Fibroblast of lung (primary cell): ENCODE data around the gene SHISAL1. TPM values are rescaled to one million over a fixed set of nuclear protein-coding genes. Genes with fewer than 3 reads are reported as not detected.

Source experiments
- DNase-seq, 2 donors: peaks; one replicate each; pipeline versions ENCODE4 v3.0.0 to v3.0.0-alpha.2; 2010; ENCODE audit warnings: low read depth in 2 of 2
- H2AFZ ChIP-seq: 2 replicates; pipeline ENCODE4 v1.5.1; 2012; ENCODE audit warnings: low read length, control low read depth, inconsistent platforms
- H3K27ac ChIP-seq: 2 replicates; pipeline ENCODE4 v1.5.1; 2011; ENCODE audit warnings: low read length, control low read depth; ENCODE audit not compliant: insufficient read depth
- H3K27me3 ChIP-seq: 2 replicates; pipeline ENCODE4 v1.5.1; 2011; ENCODE audit warnings: mild to moderate bottlenecking, low read length; ENCODE audit not compliant: control insufficient read depth, insufficient read depth
- H3K36me3 ChIP-seq: 2 replicates; pipeline ENCODE4 v1.5.1; 2011; ENCODE audit warnings: low read length; ENCODE audit not compliant: control insufficient read depth, insufficient read depth
- H3K4me1 ChIP-seq: 2 replicates; pipeline ENCODE4 v1.5.1; 2011; ENCODE audit warnings: low read length; ENCODE audit not compliant: control insufficient read depth, insufficient read depth; ENCODE audit errors: extremely low read depth
- H3K4me2 ChIP-seq: 2 replicates; pipeline ENCODE4 v1.5.1; 2011; ENCODE audit warnings: low read length, control low read depth; ENCODE audit not compliant: insufficient read depth; ENCODE audit errors: extremely low read depth
- H3K4me3 ChIP-seq, 4 experiments: fragments of 200-600 bp in 1 of 4; sonication (generic) in 1 of 4; replicated peaks in 1 of 4; 2 replicates each; pipeline ENCODE4 v1.5.1; 2011 to 2016; ENCODE audit warnings: low read length in 4 of 4, low read depth in 3 of 4, mild to moderate bottlenecking in 3 of 4, control low read depth in 2 of 4, inconsistent platforms in 1 of 4, mixed read lengths in 1 of 4; ENCODE audit not compliant: insufficient read depth in 1 of 4; ENCODE audit errors: control extremely low read depth in 1 of 4
- H3K79me2 ChIP-seq: 2 replicates; pipeline ENCODE4 v1.5.1; 2012; ENCODE audit warnings: mild to moderate bottlenecking, low read length, inconsistent platforms; ENCODE audit not compliant: control insufficient read depth, insufficient read depth
- H3K9ac ChIP-seq: 2 replicates; pipeline ENCODE4 v1.5.1; 2011; ENCODE audit warnings: mild to moderate bottlenecking, low read length, control low read depth; ENCODE audit not compliant: insufficient read depth
- H3K9me3 ChIP-seq: 2 replicates; pipeline ENCODE4 v1.5.1; 2012; ENCODE audit warnings: low read depth, low read length; ENCODE audit not compliant: control insufficient read depth, insufficient read depth
- H4K20me1 ChIP-seq: 2 replicates; pipeline ENCODE4 v1.5.1; 2011; ENCODE audit warnings: low read length; ENCODE audit not compliant: control insufficient read depth, insufficient read depth; ENCODE audit errors: extremely low read depth
- EZH2 ChIP-seq: IDR thresholded peaks from 2 replicates; pipeline ENCODE4 v1.5.1; 2012; ENCODE audit warnings: low read length, control low read depth, mild to moderate bottlenecking; ENCODE audit errors: missing control alignments
- polyA plus RNA-seq, 2 donors: library from polyadenylated mRNA; depleted of rRNA in 1 of 2; stranded (reverse) in 1 of 2; unstranded in 1 of 2; fragments of >200 nt; gene quantifications; 2 replicates each; pipeline ENCODE4 v1.2.1, GENCODE V29; 2011 to 2012; ENCODE audit warnings: missing spikeins in 1 of 2
- total RNA-seq: library from RNA; depleted of rRNA; stranded (reverse); fragments of >200 nt; gene quantifications from 2 replicates; pipeline ENCODE4 v1.2.1, GENCODE V29; 2014
- TF ChIP-seq, protein P1 (sequence below), 2 donors: IDR thresholded peaks in 1 of 2; conservative IDR thresholded peaks in 1 of 2; 1 replicate in 1 of 2; 2 replicates in 1 of 2; pipeline ENCODE4 v1.5.1; 2011 to 2012; ENCODE audit warnings: low read length in 2 of 2, control low read depth in 1 of 2, inconsistent platforms in 1 of 2, low read depth in 1 of 2, mild to moderate bottlenecking in 1 of 2

SHISAL1 gene
- total and polyA plus RNA-seq, 2 donors (not counting 1 experiment from before 2014, with no cell fraction given): 0.73 to 3.5 TPM

DNA sequence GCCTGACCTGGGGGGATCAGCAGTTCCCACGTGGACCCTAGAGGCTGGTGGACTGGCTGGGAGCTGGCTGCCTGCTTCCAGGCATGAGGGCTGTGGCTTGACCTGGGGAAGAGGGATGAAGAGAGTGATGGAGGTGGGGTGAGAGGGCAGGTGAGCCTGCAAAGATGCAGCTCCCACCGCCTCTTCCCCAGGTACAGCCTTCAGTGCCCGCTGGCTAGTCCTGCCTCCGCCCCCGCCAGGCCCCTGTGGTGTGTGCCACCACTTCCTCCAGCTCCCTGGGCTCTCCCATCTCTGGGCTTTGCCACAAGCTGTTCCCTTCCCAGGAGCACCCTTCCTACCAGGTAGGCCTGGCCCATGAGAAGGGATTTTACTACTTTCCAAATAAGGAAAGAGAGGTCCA, 112.9 kb downstream of the SHISAL1 start:
- Histone ChIP-seq H3K4me1 (peaks cover 5% of the 10 kb centered on the region), H3K79me2 (no peaks in the 10 kb centered on the region), H3K4me3 (no peak overlapping the region), H3K4me2 (no peak overlapping the region), H3K27ac (no peak overlapping the region), H3K36me3 (no peaks in the 10 kb centered on the region), H3K27me3 (peaks cover 2% of the 10 kb centered on the region), H4K20me1 (no peaks in the 10 kb centered on the region), H3K9me3 (no peaks in the 10 kb centered on the region), H3K9ac (no peak overlapping the region), H2AFZ (no peak overlapping the region)
- TF ChIP-seq, protein P1, sequence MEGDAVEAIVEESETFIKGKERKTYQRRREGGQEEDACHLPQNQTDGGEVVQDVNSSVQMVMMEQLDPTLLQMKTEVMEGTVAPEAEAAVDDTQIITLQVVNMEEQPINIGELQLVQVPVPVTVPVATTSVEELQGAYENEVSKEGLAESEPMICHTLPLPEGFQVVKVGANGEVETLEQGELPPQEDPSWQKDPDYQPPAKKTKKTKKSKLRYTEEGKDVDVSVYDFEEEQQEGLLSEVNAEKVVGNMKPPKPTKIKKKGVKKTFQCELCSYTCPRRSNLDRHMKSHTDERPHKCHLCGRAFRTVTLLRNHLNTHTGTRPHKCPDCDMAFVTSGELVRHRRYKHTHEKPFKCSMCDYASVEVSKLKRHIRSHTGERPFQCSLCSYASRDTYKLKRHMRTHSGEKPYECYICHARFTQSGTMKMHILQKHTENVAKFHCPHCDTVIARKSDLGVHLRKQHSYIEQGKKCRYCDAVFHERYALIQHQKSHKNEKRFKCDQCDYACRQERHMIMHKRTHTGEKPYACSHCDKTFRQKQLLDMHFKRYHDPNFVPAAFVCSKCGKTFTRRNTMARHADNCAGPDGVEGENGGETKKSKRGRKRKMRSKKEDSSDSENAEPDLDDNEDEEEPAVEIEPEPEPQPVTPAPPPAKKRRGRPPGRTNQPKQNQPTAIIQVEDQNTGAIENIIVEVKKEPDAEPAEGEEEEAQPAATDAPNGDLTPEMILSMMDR (conservative IDR thresholded peaks at IDR 0.05 in 1 of 2, IDR thresholded peaks at IDR 0.05 in 1 of 2; ENCODE audit: low read depth in 1 of 2, low read length in 2 of 2): no peak
- no peak for TF ChIP-seq EZH2
- no peak for DNase-seq

DNA sequence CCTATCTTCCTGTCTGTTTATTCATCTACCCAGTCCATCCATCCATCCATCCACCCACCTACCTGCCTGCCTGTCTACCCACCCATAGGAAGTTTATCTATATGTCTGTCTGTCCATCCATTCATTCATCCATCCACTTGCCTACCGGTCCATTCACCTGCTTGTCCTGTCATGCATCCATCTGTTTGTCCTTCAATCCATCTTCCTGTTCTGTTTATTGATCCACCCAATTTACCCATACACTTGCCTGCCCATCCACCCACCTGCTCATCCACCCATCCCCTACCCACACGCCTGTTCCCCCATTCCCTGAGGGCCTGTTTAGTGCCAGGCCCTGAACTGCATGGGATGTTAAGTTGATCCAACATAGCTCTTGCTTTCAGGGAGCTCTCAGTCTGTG, 113.6 kb downstream of the SHISAL1 start:
- H3K4me3 ChIP-seq: no peak overlapping the region
- H3K36me3 ChIP-seq: no peaks in the 10 kb centered on the region
- H3K4me1 ChIP-seq: peaks cover 5% of the 10 kb centered on the region
- no peak for DNase-seq
- no peak overlapping the region for H2AFZ ChIP-seq
- TF ChIP-seq, protein P1 (conservative IDR thresholded peaks at IDR 0.05 in 1 of 2, IDR thresholded peaks at IDR 0.05 in 1 of 2; ENCODE audit: low read depth in 1 of 2, low read length in 2 of 2): no peak
- TF ChIP-seq EZH2: no peak
- H4K20me1 ChIP-seq: no peaks in the 10 kb centered on the region
- H3K9me3 ChIP-seq: no peaks in the 10 kb centered on the region
- H3K27ac ChIP-seq: no peak overlapping the region
- H3K4me2 ChIP-seq: no peak overlapping the region
- H3K9ac ChIP-seq: no peak overlapping the region
- H3K79me2 ChIP-seq: no peaks in the 10 kb centered on the region
- peaks cover 2% of the 10 kb centered on the region for H3K27me3 ChIP-seq

DNA sequence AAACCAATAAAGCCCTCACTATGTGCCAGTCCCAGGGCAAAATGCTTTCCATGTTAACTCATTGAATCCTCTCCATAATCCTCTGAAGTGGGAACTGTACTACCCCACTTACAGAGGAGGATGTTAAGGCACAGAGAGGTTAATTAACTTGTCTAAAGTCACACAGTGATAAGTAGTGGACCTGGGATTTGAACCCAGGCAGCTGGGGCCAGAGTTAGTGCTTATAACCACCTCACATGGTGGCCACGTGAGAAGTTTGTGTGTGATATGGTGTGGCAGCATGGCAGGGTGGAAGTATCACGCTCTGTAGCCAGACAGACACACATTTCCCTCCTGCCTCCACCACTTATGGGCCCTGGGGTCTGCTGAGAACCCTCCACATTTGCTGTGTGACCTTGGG, 115.5 kb downstream of the SHISAL1 start:
- H3K9ac ChIP-seq: no peak overlapping the region
- peaks cover 4% of the 10 kb centered on the region for H3K27me3 ChIP-seq
- no peak overlapping the region for H2AFZ ChIP-seq
- peaks cover 5% of the 10 kb centered on the region for H3K4me1 ChIP-seq
- no peaks in the 10 kb centered on the region for H3K79me2 ChIP-seq
- H3K4me3 ChIP-seq: no peak overlapping the region
- no peaks in the 10 kb centered on the region for H3K9me3 ChIP-seq
- no peaks in the 10 kb centered on the region for H3K36me3 ChIP-seq
- H3K4me2 ChIP-seq: no peak overlapping the region
- no peak overlapping the region for H3K27ac ChIP-seq
- no peak for TF ChIP-seq EZH2
- TF ChIP-seq, protein P1 (conservative IDR thresholded peaks at IDR 0.05 in 1 of 2, IDR thresholded peaks at IDR 0.05 in 1 of 2; ENCODE audit: low read depth in 1 of 2, low read length in 2 of 2): no peak
- DNase-seq: no peak
- H4K20me1 ChIP-seq: no peaks in the 10 kb centered on the region
